Panc1 (cell line): ENCODE measurements around the gene GLG1. TPM values are rescaled to one million over a fixed set of nuclear protein-coding genes. Genes with fewer than 3 reads are reported as not detected.
"Not testable (repeated sequence)": the region's sequence is repeated elsewhere in the genome, so short reads cannot be mapped to it uniquely, and the experiment has no call there.

Experiments
- ATAC-seq: fragments of 200-7000 bp; cut with Tn5 transposase; 2 replicates; pipeline ENCODE4 v1.9.1; 2020; ENCODE audit warnings: mild to moderate bottlenecking, moderate library complexity
- BruUV-seq: library from RNA; stranded (reverse); fragments of 400-500 nt; replicated peaks from 2 replicates; lab custom pipeline; 2021; lab: Mats Ljungman, UMichigan
- CTCF ChIA-PET: fragments of 300-600 bp; sonication (Branson Sonifier 250); formaldehyde crosslinking; loops from one replicate; lab custom pipeline; 2022; ENCODE audit warnings: antibody characterized with exemption; lab: Charles Lee
- POLR2A ChIA-PET: fragments of 300-600 bp; sonication (Branson Sonifier 250); formaldehyde crosslinking; loops from one replicate; lab custom pipeline; 2022; ENCODE audit warnings: antibody characterized with exemption; lab: Charles Lee
- DNase-seq: peaks from one replicate; pipeline ENCODE4 v3.0.0-alpha.2; 2010; ENCODE audit warnings: low read depth, low spot score
- H3K27ac ChIP-seq: 2 replicates; pipeline ENCODE4 v1.5.1; 2011; ENCODE audit warnings: mild to moderate bottlenecking, low read length, inconsistent platforms
- H3K27me3 ChIP-seq: fragments of 200-500 bp; sonication (Bioruptor generic); 2 replicates; pipeline ENCODE4 v1.6.0; 2014; ENCODE audit warnings: low read length, inconsistent platforms; ENCODE audit not compliant: control insufficient read depth, insufficient read depth
- H3K36me3 ChIP-seq: fragments of 200-500 bp; sonication (Bioruptor generic); 2 replicates; pipeline ENCODE4 v1.5.1; 2014; ENCODE audit warnings: inconsistent platforms, mild to moderate bottlenecking, low read length, moderate library complexity; ENCODE audit not compliant: control insufficient read depth, insufficient read depth
- H3K4me1 ChIP-seq: 2 replicates; pipeline ENCODE4 v1.5.1; 2011; ENCODE audit warnings: inconsistent platforms, mild to moderate bottlenecking, low read length, moderate library complexity; ENCODE audit not compliant: control insufficient read depth, insufficient read depth
- H3K4me3 ChIP-seq, 2 experiments: 2 replicates each; pipeline ENCODE4 v1.5.1; 2011 to 2012; ENCODE audit warnings: low read depth in 2 of 2, low read length in 2 of 2, mild to moderate bottlenecking in 2 of 2, inconsistent platforms in 1 of 2, moderate library complexity in 1 of 2
- H3K9me3 ChIP-seq: fragments of 200-500 bp; sonication (Bioruptor generic); 2 replicates; pipeline ENCODE4 v1.5.1; 2014; ENCODE audit warnings: low read depth, mild to moderate bottlenecking, inconsistent platforms, low read length, moderate library complexity; ENCODE audit not compliant: control insufficient read depth, insufficient read depth
- CTCF ChIP-seq: fragments of 450-650 bp; IDR thresholded peaks from 2 replicates; pipeline ENCODE4 v1.5.1; 2017; ENCODE audit warnings: mild to moderate bottlenecking
- POLR2AphosphoS5 ChIP-seq: IDR thresholded peaks from 2 replicates; pipeline ENCODE4 v1.6.1; 2012; ENCODE audit warnings: mild to moderate bottlenecking, low read depth, low read length, moderate library complexity
- REST ChIP-seq, 2 experiments: IDR thresholded peaks; 2 replicates each; pipeline ENCODE4 v1.6.1; 2011 to 2012; ENCODE audit warnings: low read depth in 2 of 2, control low read depth in 1 of 2, low read length in 1 of 2, mild to moderate bottlenecking in 1 of 2, moderate library complexity in 1 of 2; ENCODE audit not compliant: insufficient read depth in 1 of 2
- SIN3A ChIP-seq: IDR thresholded peaks from 2 replicates; pipeline ENCODE4 v1.6.1; 2012; ENCODE audit warnings: low read depth, mild to moderate bottlenecking, low read length, moderate library complexity, borderline replicate concordance; ENCODE audit not compliant: insufficient read depth
- TCF7L2 ChIP-seq: IDR thresholded peaks from 2 replicates; pipeline ENCODE4 v1.6.1; 2011; ENCODE audit warnings: mild to moderate bottlenecking, low read depth, low read length, inconsistent platforms
- in situ Hi-C: cut with HindIII; loops from 2 replicates; pipeline ENCODE4 v1.10.0; 2016; ENCODE audit warnings: low sequenced_read_pairs, low pct_unique_long_range_greater_than_20kb
- intact Hi-C: fragments of 100-400 bp; cut with micrococcal nuclease; formaldehyde crosslinking; loops from one replicate; pipeline ENCODE4 v1.10.0; 2022; ENCODE audit not compliant: unreplicated experiment
- total RNA-seq: library from RNA; stranded (reverse); gene quantifications from one replicate; pipeline ENCODE4 v1.2.1, GENCODE V29; 2021; ENCODE audit not compliant: unreplicated experiment

GLG1 gene
- total RNA-seq, 1 experiment from 2014 or later: 75.9 TPM

- no peak overlapping the region for H3K27ac ChIP-seq
- no peaks in the 10 kb centered on the region for H3K36me3 ChIP-seq
- ATAC-seq (no peak), DNase-seq (no peak)
- in situ Hi-C loops (no loop called here), intact Hi-C loops (no loop called here)
- H3K4me3 ChIP-seq: no peak overlapping the region
- no TSS peak for BruUV-seq
- no peak for TF ChIP-seq CTCF
- no peak for TF ChIP-seq TCF7L2
- TF ChIP-seq POLR2AphosphoS5: no peak
- no peak for TF ChIP-seq REST (IDR thresholded peaks at IDR 0.05; ENCODE audit: insufficient read depth in 1 of 2, low read depth in 2 of 2, low read length in 1 of 2)
- TF ChIP-seq SIN3A: no peak
- H3K4me1 ChIP-seq: no peaks in the 10 kb centered on the region
- no peaks in the 10 kb centered on the region for H3K9me3 ChIP-seq
- no peaks in the 10 kb centered on the region for H3K27me3 ChIP-seq
- ChIA-PET CTCF (no interaction called here), POLR2A (no interaction called here)
Observed at GRCh38 chr16:74524117-74524516, 82.8 kb downstream of the GLG1 start.

GRCh38 chr16:74523706-74524105, 83.2 kb downstream of the GLG1 start:
- BruUV-seq, H3K4me1 ChIP-seq, H3K27ac ChIP-seq, in situ Hi-C loops, POLR2A ChIA-PET, H3K27me3 ChIP-seq, H3K4me3 ChIP-seq, intact Hi-C loops, CTCF ChIA-PET, DNase-seq, H3K9me3 ChIP-seq, ATAC-seq, H3K36me3 ChIP-seq: not testable (repeated sequence)

- CTCF ChIA-PET: interaction anchor here (0.6 kb wide), 1 partner anchor 90 kb away, joined by 15 read pairs; no protein-coding TSS in a partner anchor
Observed at GRCh38 chr16:74522160-74522559, 84.8 kb downstream of the GLG1 start.

More at GRCh38 chr16:74522160-74522559, 84.8 kb downstream of the GLG1 start:
- no TSS peak for BruUV-seq
- Histone ChIP-seq H3K9me3 (no peaks in the 10 kb centered on the region), H3K4me1 (no peaks in the 10 kb centered on the region), H3K36me3 (no peaks in the 10 kb centered on the region), H3K4me3 (no peak overlapping the region), H3K27me3 (no peaks in the 10 kb centered on the region), H3K27ac (no peak overlapping the region)
- DNase-seq (no peak), ATAC-seq (no peak)
- TF ChIP-seq CTCF: no peak
- TF ChIP-seq REST (IDR thresholded peaks at IDR 0.05; ENCODE audit: insufficient read depth in 1 of 2, low read depth in 2 of 2, low read length in 1 of 2): no peak
- TF ChIP-seq SIN3A: no peak
- no peak for TF ChIP-seq TCF7L2
- TF ChIP-seq POLR2AphosphoS5: no peak
- intact Hi-C loops (no loop called here), in situ Hi-C loops (no loop called here)
- POLR2A ChIA-PET: no interaction called here
